Liver (tissue), 9 donors: ENCODE results near the gene FCN3. TPM values are rescaled to one million over a fixed set of nuclear protein-coding genes. Genes with fewer than 3 reads are reported as not detected.

Source experiments
- DNase-seq: peaks from one replicate; pipeline ENCODE4 v3.0.0-alpha.2; 2017; ENCODE audit warnings: low spot score
- H3K27ac ChIP-seq, 2 donors: one replicate each; pipeline ENCODE4 v1.7.0; 2013; ENCODE audit warnings: inconsistent platforms in 2 of 2, low read length in 2 of 2, control low read depth in 1 of 2, low read depth in 1 of 2, mild to moderate bottlenecking in 1 of 2
- H3K27me3 ChIP-seq, 4 donors: one replicate each; pipeline versions ENCODE4 v1.6.1 to v1.7.0; 2013; ENCODE audit warnings: low read length in 3 of 4, inconsistent platforms in 1 of 4, mild to moderate bottlenecking in 1 of 4, moderate library complexity in 1 of 4; ENCODE audit not compliant: control insufficient read depth in 4 of 4, insufficient read depth in 4 of 4
- H3K36me3 ChIP-seq, 4 donors: one replicate each; pipeline versions ENCODE4 v1.6.1 to v1.7.0; 2013; ENCODE audit warnings: low read length in 3 of 4, mild to moderate bottlenecking in 3 of 4, low read depth in 1 of 4, moderate library complexity in 1 of 4; ENCODE audit not compliant: control insufficient read depth in 4 of 4, insufficient read depth in 3 of 4
- H3K4me1 ChIP-seq, 4 donors: one replicate each; pipeline versions ENCODE4 v1.6.1 to v1.7.0; 2013; ENCODE audit warnings: low read length in 3 of 4, mild to moderate bottlenecking in 3 of 4, moderate library complexity in 1 of 4; ENCODE audit not compliant: control insufficient read depth in 4 of 4, insufficient read depth in 4 of 4
- H3K4me3 ChIP-seq, 3 donors: one replicate each; pipeline versions ENCODE4 v1.6.1 to v1.7.0; 2013; ENCODE audit warnings: low read length in 3 of 3, control low read depth in 1 of 3, low read depth in 1 of 3, mild to moderate bottlenecking in 1 of 3
- H3K9ac ChIP-seq, 2 donors: one replicate each; pipeline ENCODE4 v1.7.0; 2013; ENCODE audit warnings: low read length in 2 of 2, mild to moderate bottlenecking in 2 of 2, moderate library complexity in 2 of 2, control low read depth in 1 of 2, low read depth in 1 of 2
- H3K9me3 ChIP-seq, 4 donors: one replicate each; pipeline versions ENCODE4 v1.6.1 to v1.7.0; 2013; ENCODE audit warnings: low read length in 3 of 4; ENCODE audit not compliant: control insufficient read depth in 4 of 4
- ATF3 ChIP-seq: IDR thresholded peaks from 2 replicates; pipeline ENCODE4 v1.6.1; 2016; ENCODE audit warnings: antibody characterized with exemption
- CTCF ChIP-seq: fragments of 150-350 bp; IDR thresholded peaks from 2 replicates; pipeline ENCODE4 v1.5.1; 2017; ENCODE audit warnings: improper control_type of control experiment, low read depth, low read length; ENCODE audit not compliant: missing input control
- FOXA1 ChIP-seq: IDR thresholded peaks from 2 replicates; pipeline ENCODE4 v1.6.1; 2016; ENCODE audit warnings: antibody characterized with exemption
- FOXA2 ChIP-seq: IDR thresholded peaks from 2 replicates; pipeline ENCODE4 v1.6.1; 2016; ENCODE audit warnings: antibody characterized with exemption
- GABPA ChIP-seq, 2 donors: IDR thresholded peaks in 1 of 2; conservative IDR thresholded peaks in 1 of 2; 2 replicates each; pipeline ENCODE4 v1.6.1; 2016; ENCODE audit warnings: antibody characterized with exemption in 2 of 2, mild to moderate bottlenecking in 1 of 2, moderate library complexity in 1 of 2
- HNF4G ChIP-seq: IDR thresholded peaks from 2 replicates; pipeline ENCODE4 v1.6.1; 2016; ENCODE audit warnings: antibody characterized with exemption
- NR2F2 ChIP-seq: IDR thresholded peaks from 2 replicates; pipeline ENCODE4 v1.6.1; 2016; ENCODE audit warnings: antibody characterized with exemption
- RAD21 ChIP-seq, 2 donors: IDR thresholded peaks; 2 replicates each; pipeline ENCODE4 v1.6.1; 2016; ENCODE audit warnings: antibody characterized with exemption in 2 of 2, mild to moderate bottlenecking in 2 of 2
- RXRA ChIP-seq, 2 donors: IDR thresholded peaks; 2 replicates each; pipeline ENCODE4 v1.6.1; 2017 to 2018; ENCODE audit warnings: antibody characterized with exemption in 2 of 2, mild to moderate bottlenecking in 1 of 2
- TAF1 ChIP-seq: conservative IDR thresholded peaks from 2 replicates; pipeline ENCODE4 v1.6.1; 2016; ENCODE audit warnings: antibody characterized with exemption, mild to moderate bottlenecking
- YY1 ChIP-seq: IDR thresholded peaks from 2 replicates; pipeline ENCODE4 v1.6.1; 2016; ENCODE audit warnings: antibody characterized with exemption, mild to moderate bottlenecking
- WGBS: extraction: QIAGEN DNeasy Blood & Tissue Kit; methylation state at CpG from one replicate; pipeline ENCODE4 v1.1.7; 2013; 5-methylcytosine and 5-hydroxymethylcytosine counted together
- polyA plus RNA-seq, 2 donors: library from polyadenylated mRNA; stranded (reverse) in 1 of 2; unstranded in 1 of 2; fragments of 200-250 nt in 1 of 2; fragments of >200 nt in 1 of 2; fragmentation: Nextera tagmentation in 1 of 2; extraction: Ambion mirVana in 1 of 2; gene quantifications; one replicate each; pipeline versions ENCODE4 v1.2.1 to v1.2.3, GENCODE V29; 2013 to 2015
- total RNA-seq, 2 donors: library from RNA; depleted of rRNA; stranded (reverse); fragments of >200 nt; gene quantifications; one replicate each; pipeline ENCODE4 v1.2.3, GENCODE V29; 2014
- TF ChIP-seq, protein P1 (sequence below): IDR thresholded peaks from 2 replicates; pipeline ENCODE4 v1.6.1; 2016; ENCODE audit warnings: antibody characterized with exemption
- donor health status: healthy.
- donor health status: healthy.
- donor health status: healthy.
- donor health status: healthy.
- donor health status: healthy.

The FCN3 gene
- total and polyA plus RNA-seq, 4 donors: 87.3 to 310 (median 137) TPM

- no peaks in the 10 kb centered on the region for H3K9me3 ChIP-seq
- H3K27me3 ChIP-seq: no peaks in the 10 kb centered on the region
- 23% methylated on average over 51 of the region's 51 CpGs for WGBS
- no peak for TF ChIP-seq YY1
- TF ChIP-seq NR2F2: peak; percentile 95
- TF ChIP-seq GABPA (IDR thresholded peaks at IDR 0.05 in 1 of 2, conservative IDR thresholded peaks at IDR 0.05 in 1 of 2): no peak
- TF ChIP-seq RXRA (IDR thresholded peaks at IDR 0.05): peak in 1 of 2 donors; percentile 9
- TF ChIP-seq, protein P1, sequence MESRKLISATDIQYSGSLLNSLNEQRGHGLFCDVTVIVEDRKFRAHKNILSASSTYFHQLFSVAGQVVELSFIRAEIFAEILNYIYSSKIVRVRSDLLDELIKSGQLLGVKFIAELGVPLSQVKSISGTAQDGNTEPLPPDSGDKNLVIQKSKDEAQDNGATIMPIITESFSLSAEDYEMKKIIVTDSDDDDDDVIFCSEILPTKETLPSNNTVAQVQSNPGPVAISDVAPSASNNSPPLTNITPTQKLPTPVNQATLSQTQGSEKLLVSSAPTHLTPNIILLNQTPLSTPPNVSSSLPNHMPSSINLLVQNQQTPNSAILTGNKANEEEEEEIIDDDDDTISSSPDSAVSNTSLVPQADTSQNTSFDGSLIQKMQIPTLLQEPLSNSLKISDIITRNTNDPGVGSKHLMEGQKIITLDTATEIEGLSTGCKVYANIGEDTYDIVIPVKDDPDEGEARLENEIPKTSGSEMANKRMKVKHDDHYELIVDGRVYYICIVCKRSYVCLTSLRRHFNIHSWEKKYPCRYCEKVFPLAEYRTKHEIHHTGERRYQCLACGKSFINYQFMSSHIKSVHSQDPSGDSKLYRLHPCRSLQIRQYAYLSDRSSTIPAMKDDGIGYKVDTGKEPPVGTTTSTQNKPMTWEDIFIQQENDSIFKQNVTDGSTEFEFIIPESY: no peak
- H3K27ac ChIP-seq: no peak overlapping the region
- DNase-seq: no peak
- H3K4me3 ChIP-seq: peak overlapping the region in 1 of 3 donors; percentile 43
- H3K36me3 ChIP-seq: no peaks in the 10 kb centered on the region
- H3K4me1 ChIP-seq: peaks cover 3 to 27% (median 17%) of the 10 kb centered on the region in 4 donors
- H3K9ac ChIP-seq: no peak overlapping the region
Measured at GRCh38 chr1:27348861-27349783, 25.5 kb downstream of the FCN3 start.

DNA sequence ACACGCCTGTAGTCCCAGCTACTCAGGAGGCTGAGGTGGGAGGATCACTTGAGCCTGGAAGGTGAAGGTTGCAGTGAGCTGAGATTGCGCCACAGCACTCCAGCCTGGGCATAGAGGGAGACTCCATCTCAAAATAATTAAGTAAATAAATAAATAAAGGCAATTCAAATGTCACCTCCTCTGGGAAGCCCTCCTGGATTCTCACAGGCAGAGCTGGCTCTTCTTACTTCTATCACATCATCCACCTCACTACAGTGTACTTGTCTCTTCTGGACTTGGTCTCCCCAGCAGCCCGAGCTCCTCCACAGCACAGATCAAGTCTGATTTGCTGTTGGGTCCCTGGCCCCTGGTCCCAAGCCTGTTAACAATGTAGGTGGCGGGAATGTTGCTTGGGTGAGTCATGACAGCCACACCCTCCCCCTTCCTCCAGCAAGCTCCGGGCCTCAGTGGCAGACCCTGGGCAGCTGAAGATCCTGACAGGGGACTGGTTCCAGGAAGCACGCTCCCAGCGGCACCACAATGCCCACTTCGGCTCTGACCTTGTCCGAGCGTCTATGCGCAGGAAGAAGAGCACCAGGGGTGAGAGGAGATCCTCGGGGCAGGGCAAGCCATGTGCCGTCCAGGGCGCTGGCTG, 27.5 kb downstream of the FCN3 start:
- no peaks in the 10 kb centered on the region for H3K9me3 ChIP-seq
- H3K9ac ChIP-seq: no peak overlapping the region
- 85% methylated on average over 14 of the region's 14 CpGs for WGBS
- TF ChIP-seq TAF1 (no peak), GABPA (IDR thresholded peaks at IDR 0.05 in 1 of 2, conservative IDR thresholded peaks at IDR 0.05 in 1 of 2) (no peak), RAD21 (IDR thresholded peaks at IDR 0.05) (no peak), FOXA1 (no peak)
- peaks cover 3 to 27% (median 17%) of the 10 kb centered on the region in 4 donors for H3K4me1 ChIP-seq
- no peak overlapping the region for H3K4me3 ChIP-seq
- H3K27me3 ChIP-seq: no peaks in the 10 kb centered on the region
- DNase-seq: no peak
- no peak overlapping the region for H3K27ac ChIP-seq
- H3K36me3 ChIP-seq: no peaks in the 10 kb centered on the region

DNA sequence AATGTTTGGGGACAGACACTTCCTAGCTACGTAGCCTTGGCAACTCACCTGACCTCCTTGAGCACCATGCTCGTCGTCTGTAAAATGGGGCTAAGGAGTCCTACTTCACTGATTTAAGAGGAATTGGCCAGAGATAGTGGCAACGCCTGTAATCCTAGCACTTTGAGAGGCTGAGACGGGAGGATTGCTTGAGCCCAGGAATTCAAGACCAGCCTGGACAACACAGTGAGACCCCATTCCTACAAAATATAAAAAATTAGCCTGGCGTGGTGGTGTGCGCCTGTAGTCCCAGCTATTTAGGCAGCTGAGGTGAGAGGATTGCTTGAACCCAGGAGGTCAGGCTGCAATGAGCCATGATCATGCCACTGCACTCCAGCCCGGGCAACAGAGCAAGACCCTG, 28.3 kb downstream of the FCN3 start:
- no peak overlapping the region for H3K27ac ChIP-seq
- WGBS: 92% methylated on average over 8 of the region's 8 CpGs
- H3K4me3 ChIP-seq: no peak overlapping the region
- H3K36me3 ChIP-seq: no peaks in the 10 kb centered on the region
- TF ChIP-seq, protein P1: no peak
- no peak for TF ChIP-seq HNF4G
- no peak for TF ChIP-seq NR2F2
- no peak for TF ChIP-seq FOXA1
- no peak for TF ChIP-seq FOXA2
- no peak for TF ChIP-seq RXRA (IDR thresholded peaks at IDR 0.05)
- TF ChIP-seq ATF3: no peak
- no peak for TF ChIP-seq RAD21 (IDR thresholded peaks at IDR 0.05)
- TF ChIP-seq CTCF: no peak
- no peak for TF ChIP-seq YY1
- H3K4me1 ChIP-seq: peaks cover 3 to 23% (median 15%) of the 10 kb centered on the region in 4 donors
- H3K9me3 ChIP-seq: no peaks in the 10 kb centered on the region
- H3K9ac ChIP-seq: no peak overlapping the region
- no peaks in the 10 kb centered on the region for H3K27me3 ChIP-seq
- no peak for DNase-seq
